IMR-90 (cell line): ENCODE measurements around the gene ITGA1. TPM values are rescaled to one million over a fixed set of nuclear protein-coding genes. Genes with fewer than 3 reads are reported as not detected.

Experiments
- ATAC-seq: fragments of 200-7000 bp; cut with Tn5 transposase; 2 replicates; pipeline ENCODE4 v1.9.1; 2020; ENCODE audit warnings: low read depth, mild to moderate bottlenecking, moderate library complexity
- BruUV-seq: library from RNA; stranded (reverse); fragments of 400-500 nt; replicated peaks from 2 replicates; lab custom pipeline; 2021; lab: Mats Ljungman, UMichigan
- CTCF ChIA-PET: fragments of 300-600 bp; formaldehyde crosslinking; extraction: SDS; loops from one replicate; lab custom pipeline; 2021; ENCODE audit warnings: antibody characterized with exemption; lab: Yijun Ruan, JAX
- POLR2A ChIA-PET: fragments of 300-600 bp; sonication (Branson Sonifier 250); formaldehyde crosslinking; loops from one replicate; lab custom pipeline; 2022; ENCODE audit warnings: antibody characterized with exemption; ENCODE audit not compliant: unreplicated experiment; lab: Charles Lee
- DNase-seq: peaks from one replicate; pipeline ENCODE4 v3.0.0; 2013
- H2AFZ ChIP-seq: replicated peaks from 2 replicates; pipeline ENCODE3; 2013; ENCODE audit warnings: low read length, mild to moderate bottlenecking; ENCODE audit not compliant: poor library complexity
- H2AK5ac ChIP-seq: 2 replicates; pipeline ENCODE4 v1.6.1; 2013; ENCODE audit warnings: low read depth, low read length, inconsistent platforms
- H2AK9ac ChIP-seq: replicated peaks from 2 replicates; pipeline ENCODE3; 2013; ENCODE audit warnings: mild to moderate bottlenecking, low read depth, low read length, moderate library complexity; ENCODE audit not compliant: poor library complexity
- H2BK120ac ChIP-seq: 2 replicates; pipeline ENCODE4 v1.6.1; 2013; ENCODE audit warnings: low read depth, low read length, inconsistent platforms
- H2BK15ac ChIP-seq: 3 replicates; pipeline ENCODE4 v1.6.1; 2013; ENCODE audit warnings: low read depth, low read length, inconsistent platforms
- H2BK20ac ChIP-seq: 2 replicates; pipeline ENCODE4 v1.6.1; 2013; ENCODE audit warnings: low read depth, mild to moderate bottlenecking, inconsistent platforms, low read length, moderate library complexity
- H2BK5ac ChIP-seq: 2 replicates; pipeline ENCODE4 v1.6.1; 2013; ENCODE audit warnings: mild to moderate bottlenecking, low read depth, low read length, inconsistent platforms; ENCODE audit not compliant: poor library complexity, severe bottlenecking
- H3K14ac ChIP-seq: replicated peaks from 2 replicates; pipeline ENCODE4 v1.6.1; 2013; ENCODE audit warnings: low read depth, low read length, inconsistent platforms
- H3K18ac ChIP-seq: 2 replicates; pipeline ENCODE4 v1.6.1; 2013; ENCODE audit warnings: low read depth, low read length, control low read depth
- H3K23ac ChIP-seq: 2 replicates; pipeline ENCODE4 v1.6.1; 2013; ENCODE audit warnings: low read depth, low read length, inconsistent platforms
- H3K27ac ChIP-seq: 2 replicates; pipeline ENCODE4 v1.5.1; 2013; ENCODE audit warnings: mild to moderate bottlenecking, control low read depth, low read length; ENCODE audit not compliant: insufficient read depth
- H3K27me3 ChIP-seq: 2 replicates; pipeline ENCODE4 v1.6.1; 2013; ENCODE audit warnings: low read length; ENCODE audit not compliant: control insufficient read depth, insufficient read depth
- H3K36me3 ChIP-seq: 2 replicates; pipeline ENCODE4 v1.6.1; 2013; ENCODE audit warnings: low read length, mixed read lengths; ENCODE audit not compliant: control insufficient read depth, insufficient read depth
- H3K4ac ChIP-seq: 2 replicates; pipeline ENCODE4 v1.6.1; 2013; ENCODE audit warnings: low read depth, low read length, inconsistent platforms
- H3K4me1 ChIP-seq: 2 replicates; pipeline ENCODE4 v1.6.1; 2013; ENCODE audit warnings: low read length, mixed read lengths; ENCODE audit not compliant: control insufficient read depth, insufficient read depth
- H3K4me2 ChIP-seq: 2 replicates; pipeline ENCODE4 v1.6.1; 2013; ENCODE audit warnings: low read depth, mild to moderate bottlenecking, control low read depth, low read length, moderate library complexity
- H3K4me3 ChIP-seq: 2 replicates; pipeline ENCODE4 v1.5.1; 2013; ENCODE audit warnings: low read depth, mild to moderate bottlenecking, control low read depth, low read length, moderate library complexity; ENCODE audit not compliant: insufficient read depth
- H3K56ac ChIP-seq: 2 replicates; pipeline ENCODE4 v1.6.1; 2013; ENCODE audit warnings: low read length, inconsistent platforms; ENCODE audit not compliant: insufficient read depth; ENCODE audit errors: extremely low read depth
- H3K79me1 ChIP-seq, 2 experiments: 2 replicates each; pipeline ENCODE4 v1.6.1; 2013; ENCODE audit warnings: low read length in 2 of 2, inconsistent platforms in 1 of 2, low read depth in 1 of 2
- H3K9ac ChIP-seq: 2 replicates; pipeline ENCODE4 v1.6.1; 2013; ENCODE audit warnings: low read depth, low read length, control low read depth
- H3K9me1 ChIP-seq: 2 replicates; pipeline ENCODE4 v1.6.1; 2013; ENCODE audit warnings: low read length, inconsistent platforms; ENCODE audit not compliant: insufficient read depth
- H3K9me3 ChIP-seq: 2 replicates; pipeline ENCODE4 v1.6.1; 2013; ENCODE audit warnings: low read length; ENCODE audit not compliant: control insufficient read depth, insufficient read depth
- H4K20me1 ChIP-seq: 2 replicates; pipeline ENCODE4 v1.6.1; 2013; ENCODE audit warnings: low read length, inconsistent platforms; ENCODE audit not compliant: insufficient read depth
- H4K5ac ChIP-seq: 2 replicates; pipeline ENCODE4 v1.6.1; 2013; ENCODE audit warnings: mild to moderate bottlenecking, low read depth, low read length, control low read depth
- H4K8ac ChIP-seq, 2 experiments: 2 replicates each; pipeline ENCODE4 v1.6.1; 2013; ENCODE audit warnings: low read depth in 2 of 2, low read length in 2 of 2, control low read depth in 1 of 2, inconsistent platforms in 1 of 2
- H4K91ac ChIP-seq: 2 replicates; pipeline ENCODE4 v1.6.1; 2013; ENCODE audit warnings: low read depth, low read length, inconsistent platforms; ENCODE audit not compliant: insufficient read depth
- CEBPB ChIP-seq: IDR thresholded peaks from 2 replicates; pipeline ENCODE4 v1.6.1; 2012; ENCODE audit warnings: low read depth, low read length, improper control_type of control experiment
- CHD1 ChIP-seq: IDR thresholded peaks from 2 replicates; pipeline ENCODE4 v1.6.1; 2012; ENCODE audit warnings: low read depth, low read length, improper control_type of control experiment
- CTCF ChIP-seq: conservative IDR thresholded peaks from 2 replicates; pipeline ENCODE4 v1.5.1; 2012; ENCODE audit warnings: mild to moderate bottlenecking, low read depth, low read length, improper control_type of control experiment
- FOS ChIP-seq: fragments of 150-350 bp; IDR thresholded peaks from 2 replicates; pipeline ENCODE4 v1.6.1; 2016; ENCODE audit warnings: low read depth, low read length
- MAFK ChIP-seq: IDR thresholded peaks from 2 replicates; pipeline ENCODE4 v1.6.1; 2012; ENCODE audit warnings: low read depth, low read length, improper control_type of control experiment
- MXI1 ChIP-seq: IDR thresholded peaks from 2 replicates; pipeline ENCODE4 v1.6.1; 2012; ENCODE audit warnings: low read depth, mild to moderate bottlenecking, low read length, moderate library complexity, borderline replicate concordance
- POLR2A ChIP-seq: IDR thresholded peaks from 2 replicates; pipeline ENCODE4 v1.6.1; 2012; ENCODE audit warnings: mild to moderate bottlenecking, low read depth, low read length
- RCOR1 ChIP-seq: IDR thresholded peaks from 2 replicates; pipeline ENCODE4 v1.6.1; 2012; ENCODE audit warnings: mild to moderate bottlenecking, low read length, improper control_type of control experiment; ENCODE audit not compliant: insufficient replicate concordance
- SMC3 ChIP-seq: fragments of 150-350 bp; IDR thresholded peaks from 2 replicates; pipeline ENCODE4 v1.6.1; 2016; ENCODE audit warnings: low read depth, mild to moderate bottlenecking, antibody characterized with exemption, low read length, moderate library complexity
- WGBS, 2 experiments: methylation state at CpG; one replicate each; pipeline versions ENCODE4 v1.1.5 to v1.1.7; 2013; ENCODE audit warnings: missing lambda C conversion rate in 2 of 2; ENCODE audit not compliant: insufficient read length in 1 of 2; ENCODE audit errors: extremely low coverage in 2 of 2; 5-methylcytosine and 5-hydroxymethylcytosine counted together
- dilution Hi-C: fragments of 300-500 bp; cut with HindIII; formaldehyde crosslinking; loops from one replicate; pipeline ENCODE4 v1.14.3; 2018; ENCODE audit warnings: low sequenced_read_pairs; ENCODE audit not compliant: unreplicated experiment
- in situ Hi-C: fragments of 300-500 bp; cut with MboI; formaldehyde crosslinking; loops from 3 replicates; pipeline ENCODE4 v1.14.3; 2019; ENCODE audit warnings: low sequenced_read_pairs, inconsistent platforms, mixed read lengths
- intact Hi-C: fragments of 100-400 bp; cut with micrococcal nuclease; formaldehyde crosslinking; loops from 2 replicates; pipeline ENCODE4 v1.10.0; 2022
- polyA plus RNA-seq, 3 experiments: library from polyadenylated mRNA; depleted of rRNA; stranded (reverse); fragments of >200 nt; gene quantifications; 2 replicates each; pipeline ENCODE4 v1.2.3, GENCODE V29; 2012; ENCODE audit warnings: low replicate concordance in 1 of 3
- total RNA-seq: library from RNA; depleted of rRNA; stranded (reverse); fragments of >200 nt; gene quantifications from 2 replicates; pipeline ENCODE4 v1.2.3, GENCODE V29; 2012
- TF ChIP-seq, protein P1 (sequence below): fragments of 150-350 bp; IDR thresholded peaks from 2 replicates; pipeline ENCODE4 v1.6.1; 2016; ENCODE audit warnings: low read depth, mild to moderate bottlenecking, low read length, moderate library complexity, borderline replicate concordance

The ITGA1 gene
- total and polyA plus RNA-seq, 2 of the 4 experiments (the other 2 are of a cell fraction): 22.3 to 95.2 TPM

GRCh38 chr5:52777186-52777585 is 10.5 kb upstream of the ITGA1 start:
- intact Hi-C loops (no loop called here), in situ Hi-C loops (no loop called here), dilution Hi-C loops (no loop called here)
- no CpG with 5 or more reads among the region's 4 CpGs for WGBS, 2 experiments
- H3K23ac ChIP-seq: no peak overlapping the region
- H3K9ac ChIP-seq: no peak overlapping the region
- H3K14ac ChIP-seq: no peak overlapping the region
- H3K4ac ChIP-seq: no peak overlapping the region
- H2BK15ac ChIP-seq: no peak overlapping the region
- no peaks in the 10 kb centered on the region for H3K9me1 ChIP-seq
- H4K91ac ChIP-seq: no peak overlapping the region
- CTCF ChIA-PET: interaction anchor here (0.9 kb wide), 1 partner anchor 11 kb away, joined by 3 read pairs; no protein-coding TSS in a partner anchor
- no peak overlapping the region for H3K4me2 ChIP-seq
- no peak overlapping the region for H2AFZ ChIP-seq
- BruUV-seq: no TSS peak
- no peak overlapping the region for H2BK120ac ChIP-seq
- H4K8ac ChIP-seq: no peak overlapping the region
- no peak overlapping the region for H2BK5ac ChIP-seq
- no peaks in the 10 kb centered on the region for H3K27me3 ChIP-seq
- no peak overlapping the region for H4K5ac ChIP-seq
- no peaks in the 10 kb centered on the region for H3K9me3 ChIP-seq
- H3K56ac ChIP-seq: no peak overlapping the region
- H2AK9ac ChIP-seq: no peak overlapping the region
- TF ChIP-seq MAFK (no peak), RCOR1 (no peak), POLR2A (no peak), FOS (no peak), CTCF (no peak), CEBPB (no peak), CHD1 (no peak), SMC3 (no peak), MXI1 (no peak)
- TF ChIP-seq, protein P1, sequence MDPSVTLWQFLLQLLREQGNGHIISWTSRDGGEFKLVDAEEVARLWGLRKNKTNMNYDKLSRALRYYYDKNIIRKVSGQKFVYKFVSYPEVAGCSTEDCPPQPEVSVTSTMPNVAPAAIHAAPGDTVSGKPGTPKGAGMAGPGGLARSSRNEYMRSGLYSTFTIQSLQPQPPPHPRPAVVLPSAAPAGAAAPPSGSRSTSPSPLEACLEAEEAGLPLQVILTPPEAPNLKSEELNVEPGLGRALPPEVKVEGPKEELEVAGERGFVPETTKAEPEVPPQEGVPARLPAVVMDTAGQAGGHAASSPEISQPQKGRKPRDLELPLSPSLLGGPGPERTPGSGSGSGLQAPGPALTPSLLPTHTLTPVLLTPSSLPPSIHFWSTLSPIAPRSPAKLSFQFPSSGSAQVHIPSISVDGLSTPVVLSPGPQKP: no peak
- no peak overlapping the region for H3K27ac ChIP-seq
- no peak overlapping the region for H3K4me3 ChIP-seq
- no peak overlapping the region for H2BK20ac ChIP-seq
- no peaks in the 10 kb centered on the region for H3K4me1 ChIP-seq
- POLR2A ChIA-PET: no interaction called here
- no peak overlapping the region for H3K18ac ChIP-seq
- no peak for DNase-seq
- no peak for ATAC-seq
- no peaks in the 10 kb centered on the region for H4K20me1 ChIP-seq
- no peaks in the 10 kb centered on the region for H3K79me1 ChIP-seq
- H3K36me3 ChIP-seq: no peaks in the 10 kb centered on the region
- no peak overlapping the region for H2AK5ac ChIP-seq
